GM18867 (cell line): Measurements from ENCODE around the gene BNIP5.
"Not testable (repeated sequence)": the region's sequence is repeated elsewhere in the genome, so short reads cannot be mapped to it uniquely, and the experiment has no call there.

Experiments
- ATAC-seq: cut with Tn5 transposase; IDR thresholded peaks from one replicate; pipeline ENCODE4 v1.9.1; 2021; ENCODE audit warnings: mild to moderate bottlenecking, moderate library complexity; ENCODE audit not compliant: unreplicated experiment

BNIP5 gene

DNA sequence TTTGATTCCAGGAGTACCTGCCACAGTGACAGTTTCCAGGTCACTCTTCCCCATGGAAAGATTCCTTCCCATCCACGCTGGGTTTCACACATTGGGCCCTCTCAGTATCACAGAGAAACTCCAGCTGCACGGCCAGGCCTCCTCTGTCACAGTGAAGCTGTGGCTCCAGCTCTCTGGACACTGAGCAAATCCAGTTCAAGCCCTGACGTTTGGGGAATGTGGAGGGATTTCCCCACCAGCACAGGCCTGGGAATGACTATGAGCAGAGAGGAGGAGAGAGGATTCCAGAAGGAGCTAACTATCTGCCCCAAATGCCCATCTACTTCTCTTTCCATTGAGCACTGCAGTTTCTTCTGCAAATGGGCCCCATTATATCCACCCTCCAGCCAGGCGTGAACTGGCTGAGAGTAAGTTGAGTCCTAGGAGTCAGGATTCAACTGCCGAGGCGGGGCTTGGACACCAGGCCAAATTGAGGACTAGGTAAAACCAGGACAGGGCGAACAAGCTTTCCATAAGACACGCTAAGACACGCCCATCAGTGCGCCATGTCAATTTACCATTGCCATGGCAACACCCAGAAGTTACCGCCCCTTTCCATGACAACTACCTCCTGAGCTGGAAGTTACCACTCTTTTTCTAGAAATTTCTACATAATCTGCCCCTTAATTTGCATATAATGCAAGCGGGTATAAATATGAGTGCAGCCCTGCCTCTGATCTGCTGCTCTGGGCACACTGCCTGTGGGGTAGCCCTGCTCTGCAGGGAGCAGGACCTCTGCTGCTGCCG, 9.2 kb upstream of the BNIP5 start:
- no peak for ATAC-seq

DNA sequence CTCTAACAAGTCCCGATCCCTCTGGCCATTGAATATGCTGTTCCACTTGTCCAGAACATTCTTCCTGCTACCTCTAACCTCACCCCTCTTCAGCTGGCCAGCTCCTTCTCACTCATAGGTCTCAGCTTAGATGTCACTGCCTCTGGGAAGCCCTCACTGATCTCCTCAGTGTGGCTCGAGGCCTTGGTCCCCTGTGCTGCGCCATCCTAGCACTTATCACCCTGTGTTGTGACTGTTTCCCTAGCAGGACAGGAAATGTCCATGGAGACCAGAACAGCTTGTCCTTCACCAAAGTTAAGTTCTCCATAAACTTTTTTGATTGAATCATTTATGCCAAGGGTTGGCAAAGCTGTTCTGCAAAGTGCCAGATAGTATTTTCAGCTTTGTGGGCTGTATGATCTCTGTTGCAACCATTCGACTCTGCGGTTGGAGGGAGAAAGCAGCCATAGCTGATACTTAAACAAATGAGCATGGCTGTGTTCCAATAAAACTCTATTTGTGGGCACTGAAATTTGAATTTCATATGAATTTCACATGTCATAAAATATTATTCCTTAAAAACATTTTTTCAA, 6.5 kb upstream of the BNIP5 start:
- no peak for ATAC-seq

DNA sequence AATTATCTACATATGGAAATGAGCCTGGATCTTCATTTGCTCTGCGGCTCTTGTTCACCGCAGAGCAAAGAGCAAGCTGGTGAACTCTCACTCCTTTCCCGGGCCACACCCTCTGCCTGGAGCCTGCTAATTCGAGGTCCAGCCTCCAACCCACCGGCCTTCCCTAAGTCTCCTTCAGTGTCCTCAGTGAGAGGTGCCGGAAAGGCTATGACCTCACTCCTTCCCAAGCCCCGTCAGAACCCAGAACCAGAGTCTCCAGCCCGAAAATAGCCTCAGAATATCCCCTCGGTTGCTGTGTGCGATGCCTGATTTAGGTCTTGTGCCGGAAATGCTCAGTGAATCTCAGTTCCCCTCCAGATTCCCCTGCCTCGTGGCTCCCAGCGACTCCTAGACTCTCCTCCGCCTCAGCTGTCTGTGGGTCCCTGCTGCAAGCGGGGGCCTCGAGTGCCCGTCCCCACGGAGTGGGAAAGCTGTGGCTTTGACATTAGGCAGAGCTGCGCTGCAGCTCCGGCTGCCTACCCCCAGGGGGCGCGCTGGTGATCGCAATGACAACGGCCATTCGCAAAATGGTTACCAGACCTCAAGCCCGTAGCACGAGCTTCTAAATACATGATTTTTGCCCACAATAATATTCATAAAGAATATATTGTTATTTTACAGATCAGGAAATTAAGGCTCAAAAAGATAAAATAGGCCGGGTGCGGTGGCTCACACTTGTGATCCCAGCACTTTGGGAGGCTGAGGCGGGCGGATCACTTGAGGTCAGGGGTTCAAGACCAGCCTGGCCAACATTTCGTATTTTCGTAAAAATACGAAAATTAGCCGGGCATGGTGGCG, 4.1 kb upstream of the BNIP5 start:
- no peak for ATAC-seq

DNA sequence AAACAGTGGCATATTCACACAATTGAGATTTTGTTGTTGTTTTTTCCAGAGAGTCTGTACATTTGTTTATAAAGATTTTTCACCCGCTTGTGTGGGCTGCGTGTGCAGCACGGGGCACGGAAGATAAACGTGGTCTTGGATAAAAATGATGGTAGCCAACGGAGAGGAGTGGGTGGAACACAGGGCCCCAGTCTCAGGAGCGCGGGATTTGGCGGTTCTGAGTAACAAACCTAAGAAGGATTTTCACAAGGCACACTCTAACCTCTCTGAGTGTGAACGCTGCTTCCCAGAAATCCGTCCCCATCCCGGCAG, 3.6 kb upstream of the BNIP5 start:
- no peak for ATAC-seq

DNA sequence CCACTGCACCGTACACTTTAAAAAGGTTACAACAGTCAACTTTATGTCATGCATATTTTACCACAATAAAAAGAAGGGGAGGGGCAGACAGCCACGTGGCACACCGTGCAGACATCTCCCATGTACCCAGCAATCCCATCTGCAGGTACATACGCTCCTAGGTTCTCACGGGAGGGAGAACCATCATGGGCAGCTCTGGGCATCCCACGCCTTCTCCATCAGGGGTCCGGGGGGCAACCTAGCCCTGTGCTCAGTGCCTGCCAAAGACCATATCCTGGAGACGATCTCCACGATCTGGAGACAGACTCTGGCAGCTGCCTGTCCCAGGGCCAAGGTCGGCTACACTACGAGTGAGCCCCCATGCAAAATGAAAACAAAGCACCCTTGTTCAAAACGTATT, 2.5 kb upstream of the BNIP5 start:
- no peak for ATAC-seq

DNA sequence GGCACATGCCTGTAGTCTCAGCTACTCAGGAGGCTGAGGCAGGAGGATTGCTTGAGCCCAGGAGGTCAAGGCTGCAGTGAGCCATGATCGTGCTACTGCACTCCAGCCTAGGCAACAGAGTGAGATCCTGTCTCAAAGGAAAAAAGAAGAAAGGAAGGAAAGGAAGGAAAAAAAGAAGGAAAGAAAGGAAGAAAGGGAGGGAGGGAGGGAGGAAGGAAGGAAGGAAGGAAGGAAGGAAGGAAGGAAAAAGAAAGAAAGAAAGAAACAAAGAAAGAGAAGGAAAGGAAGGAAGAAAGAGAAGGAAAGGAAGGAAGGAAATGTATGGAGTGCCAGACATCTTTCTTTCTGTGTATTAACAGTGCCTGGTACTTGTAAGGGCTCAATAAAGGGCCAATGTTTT, 1.5 kb upstream of the BNIP5 start:
- ATAC-seq = not testable (repeated sequence)

DNA sequence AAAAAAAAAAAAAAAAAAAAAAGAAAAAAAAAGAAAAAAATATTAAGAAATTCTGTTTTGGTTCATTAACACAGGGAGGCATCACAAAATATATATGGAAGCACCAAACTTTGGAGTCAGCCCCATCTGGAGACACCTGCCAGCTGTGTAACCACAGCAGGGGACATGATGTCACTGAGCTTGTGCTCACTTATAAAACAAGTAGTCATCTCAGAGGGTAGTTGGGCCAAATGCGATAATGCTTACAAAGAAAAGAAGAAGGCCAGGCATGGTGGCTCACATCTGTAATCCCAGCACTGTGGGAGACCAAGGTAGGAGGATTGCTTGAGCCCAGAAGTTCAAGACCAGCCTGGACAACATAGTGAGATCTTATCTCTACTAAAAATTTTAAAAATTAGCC, 1.1 kb upstream of the BNIP5 start:
- ATAC-seq = no peak

DNA sequence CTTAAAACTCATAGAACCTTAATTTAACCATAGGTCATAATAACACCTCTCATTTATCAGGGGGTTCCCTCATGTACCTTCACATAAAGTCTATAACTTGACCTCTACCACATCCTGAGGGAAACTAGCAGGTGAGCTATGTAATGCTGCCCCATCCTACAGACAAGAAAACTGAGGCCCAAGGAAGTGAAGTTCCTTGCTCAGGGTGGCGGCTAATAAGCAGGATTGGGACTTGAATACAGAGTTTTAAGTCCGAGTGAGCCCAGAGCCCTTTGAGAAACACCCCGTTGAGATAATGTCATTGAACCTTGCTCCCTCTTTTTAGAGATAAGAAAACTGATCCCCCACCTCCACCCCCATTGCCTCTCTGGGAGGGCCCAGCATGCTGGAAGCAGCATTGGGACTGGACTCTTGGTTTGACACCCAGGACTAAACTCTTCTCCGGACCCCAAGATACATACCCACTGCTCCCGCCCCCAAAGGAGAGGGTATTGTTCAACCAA, 429 bp downstream of the BNIP5 start:
- no peak for ATAC-seq

DNA sequence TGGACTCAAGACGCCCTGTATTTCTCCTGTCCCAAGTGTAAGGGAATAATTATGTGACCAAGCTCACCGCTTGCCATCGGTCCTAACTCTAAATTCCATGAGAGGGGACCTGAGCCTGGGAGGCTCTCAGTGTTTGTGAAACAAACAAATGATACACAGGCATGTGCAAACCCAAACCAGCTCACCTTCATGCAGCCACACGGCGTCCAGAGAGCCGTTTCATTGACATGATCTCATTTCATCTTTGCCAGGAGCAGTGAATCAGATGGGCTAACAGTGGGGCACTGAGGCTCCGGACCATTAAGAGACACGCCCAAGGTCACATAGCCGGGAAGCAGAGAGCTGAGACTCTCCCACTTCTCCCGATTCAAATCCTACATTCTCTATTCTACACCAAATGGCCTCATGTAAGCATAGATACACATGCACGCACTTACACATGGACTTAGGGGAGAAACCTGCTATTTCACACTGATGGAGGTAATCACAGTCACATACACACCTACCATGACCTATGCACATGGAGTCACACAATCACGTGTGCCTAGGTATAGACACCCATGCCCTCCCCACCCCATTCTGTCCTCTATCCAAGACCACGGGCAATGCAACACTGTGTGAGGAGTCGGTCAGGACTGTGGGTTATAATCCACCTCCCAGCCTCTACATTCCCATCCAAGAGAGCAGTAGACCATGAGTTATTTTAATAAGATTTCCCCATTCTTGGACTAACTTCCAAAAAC, 1.1 kb downstream of the BNIP5 start:
- no peak for ATAC-seq

DNA sequence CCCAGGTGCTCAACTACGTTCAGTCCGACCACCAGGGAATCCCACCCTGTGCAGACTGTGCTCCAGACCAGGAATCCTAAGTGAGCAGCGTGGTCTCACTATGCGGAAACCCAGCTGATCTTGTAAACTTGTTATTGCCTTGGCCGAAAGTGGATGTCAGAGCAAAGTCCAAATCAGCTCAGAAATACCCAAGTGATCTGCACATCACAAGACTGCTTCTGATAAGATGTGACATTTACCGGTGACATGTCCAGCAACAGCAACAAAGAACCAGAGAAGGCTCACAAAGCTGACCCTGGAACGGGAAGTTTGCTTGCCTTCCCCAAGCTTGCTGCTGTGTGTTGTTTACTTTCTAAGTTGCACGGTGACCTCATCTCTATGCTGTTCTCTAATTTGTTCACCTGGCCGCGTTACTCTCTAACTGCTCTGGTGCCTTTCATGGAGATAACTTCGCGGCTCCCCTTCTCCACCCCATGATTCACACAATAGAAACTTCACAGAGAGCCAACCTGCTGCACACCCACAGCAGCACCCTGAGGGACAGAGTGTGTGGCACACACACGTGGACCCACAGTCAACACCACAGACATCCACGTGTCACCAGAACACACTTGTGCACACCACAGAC, 1.7 kb downstream of the BNIP5 start:
- no peak for ATAC-seq

DNA sequence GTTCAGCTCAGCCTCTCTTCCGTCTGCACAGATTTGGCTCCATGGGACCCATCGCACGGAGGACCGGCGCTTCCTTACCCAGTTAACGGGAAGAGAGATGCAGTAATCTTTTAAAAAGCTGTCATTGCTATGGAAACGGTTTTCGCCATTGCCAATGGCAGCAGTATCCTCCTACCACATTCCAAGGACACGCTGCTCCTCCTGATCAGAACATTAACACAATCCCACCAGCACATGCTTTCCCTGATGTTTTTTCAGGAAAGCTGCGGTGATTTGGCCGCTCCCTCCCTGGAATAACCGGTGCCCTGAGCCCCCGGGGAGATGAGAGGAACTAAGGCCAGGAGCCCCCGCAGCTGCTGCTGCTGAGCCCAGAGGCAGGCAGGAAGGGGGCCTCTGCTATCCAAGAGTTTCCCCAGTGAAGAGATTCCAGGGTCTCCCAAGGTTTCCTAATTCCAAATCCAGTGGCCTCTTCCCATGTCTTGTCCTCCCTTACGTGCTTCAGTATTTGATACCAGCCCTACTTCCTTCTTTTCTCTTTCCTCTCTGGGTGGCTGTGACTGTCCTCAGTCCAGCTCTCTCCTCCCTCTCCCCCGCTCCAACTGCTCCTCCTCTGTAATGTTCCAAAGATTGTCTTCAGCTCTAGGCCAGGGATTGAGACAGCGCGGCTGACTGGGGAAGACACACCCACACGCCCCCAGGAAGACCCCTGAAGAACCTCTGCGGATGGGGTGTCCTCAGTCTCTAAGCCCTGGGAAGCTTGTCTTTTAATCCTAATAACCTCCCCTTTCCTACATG, 2.6 kb downstream of the BNIP5 start:
- ATAC-seq = no peak

DNA sequence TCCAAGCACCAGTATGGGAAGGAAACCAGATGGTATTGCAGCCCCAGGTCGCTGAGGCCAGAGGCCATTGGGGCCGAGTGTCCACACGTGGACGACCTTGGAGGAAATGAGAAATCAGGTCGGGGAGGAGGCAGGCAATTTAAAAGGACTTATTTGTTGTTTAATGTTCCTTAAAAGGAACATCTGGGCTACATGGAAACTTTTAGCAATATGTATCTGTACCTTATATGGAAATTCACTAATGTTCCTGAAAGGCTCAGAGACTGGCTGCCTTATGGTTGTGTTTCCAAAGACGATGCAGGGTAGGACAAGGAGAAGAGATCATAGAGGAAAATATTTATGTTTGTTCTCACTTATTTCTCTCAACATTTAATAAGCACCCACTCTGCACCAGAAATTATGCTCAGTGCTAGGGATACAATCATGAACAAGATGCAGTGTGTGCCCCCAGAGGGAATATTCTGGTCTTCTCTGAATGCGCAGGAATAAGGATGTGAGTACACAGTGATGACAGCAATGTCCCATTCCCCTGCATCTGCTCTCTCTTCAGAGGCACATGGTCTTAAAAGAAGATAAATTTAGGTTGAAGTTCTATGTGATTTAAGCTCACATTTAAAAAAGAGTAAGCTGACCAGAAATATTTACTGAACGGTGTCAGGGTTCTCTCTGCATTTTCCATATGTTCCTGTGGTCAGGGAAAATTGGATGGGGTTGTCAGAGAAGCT, 3.4 kb downstream of the BNIP5 start:
- no peak for ATAC-seq

DNA sequence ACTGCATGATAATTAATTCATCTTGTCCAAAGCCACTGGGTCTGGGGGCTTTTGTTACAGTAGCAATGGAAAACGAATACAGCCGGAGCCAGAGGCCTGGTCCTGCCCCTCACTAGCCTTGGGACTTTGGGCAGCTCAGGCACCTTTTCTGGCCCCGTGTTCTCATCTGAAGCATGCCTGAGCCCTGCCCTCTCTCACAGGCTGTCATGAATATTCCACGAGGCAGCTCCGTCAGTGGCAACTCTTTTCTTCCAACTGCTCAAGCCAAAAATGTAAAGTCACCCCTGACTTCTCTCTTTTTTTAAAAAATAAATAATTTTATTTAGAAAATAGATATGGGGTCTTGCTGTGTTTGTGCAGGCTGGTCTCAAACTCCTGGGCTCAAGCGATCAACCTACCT, 5.3 kb downstream of the BNIP5 start:
- ATAC-seq = no peak

DNA sequence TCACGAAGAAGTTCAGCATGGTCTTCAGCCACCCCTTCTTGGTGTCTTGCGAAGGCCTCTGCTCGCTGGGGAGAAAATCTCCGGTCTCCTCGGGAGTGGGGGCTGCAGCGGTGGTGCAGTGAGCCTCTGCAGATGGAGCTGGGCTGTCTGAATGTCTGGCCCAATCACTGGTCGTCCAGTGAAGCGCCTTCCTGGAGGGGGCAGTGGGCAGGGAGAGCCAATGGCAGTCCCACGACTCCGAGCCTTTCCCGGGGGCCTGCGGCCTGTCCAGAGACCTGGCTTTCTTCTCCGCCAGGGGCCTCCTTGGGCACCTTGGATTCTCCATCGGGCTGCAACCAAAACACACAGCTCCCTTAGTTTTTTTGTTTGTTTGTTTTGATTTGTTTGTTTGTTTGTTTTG, 6.3 kb downstream of the BNIP5 start:
- ATAC-seq = no peak

DNA sequence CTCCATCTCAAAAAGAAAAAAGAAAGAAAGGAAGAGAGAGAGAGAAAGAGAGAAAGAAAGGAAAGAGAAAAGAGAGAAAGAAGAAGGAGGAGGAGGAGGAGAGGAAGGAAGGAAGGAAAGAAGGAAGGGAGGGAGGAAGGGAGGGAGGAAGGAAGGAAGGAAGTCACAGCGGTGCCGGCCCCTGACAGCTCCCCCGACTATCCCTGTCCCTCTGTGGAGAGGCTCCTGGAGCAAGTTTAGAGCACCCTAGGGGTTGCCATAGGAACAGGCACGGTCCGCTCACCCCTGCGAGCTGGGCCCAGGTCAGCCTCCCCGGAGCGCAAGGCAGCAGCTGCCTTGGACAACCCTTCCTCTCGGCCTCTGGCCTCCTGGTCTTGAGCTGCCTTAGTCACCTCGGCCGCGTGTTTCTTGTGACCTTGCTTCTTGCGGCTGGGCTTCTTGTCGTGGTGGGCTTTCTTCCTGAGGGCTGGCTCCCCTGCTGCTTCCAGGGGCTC, 6.8 kb downstream of the BNIP5 start:
- no peak for ATAC-seq

DNA sequence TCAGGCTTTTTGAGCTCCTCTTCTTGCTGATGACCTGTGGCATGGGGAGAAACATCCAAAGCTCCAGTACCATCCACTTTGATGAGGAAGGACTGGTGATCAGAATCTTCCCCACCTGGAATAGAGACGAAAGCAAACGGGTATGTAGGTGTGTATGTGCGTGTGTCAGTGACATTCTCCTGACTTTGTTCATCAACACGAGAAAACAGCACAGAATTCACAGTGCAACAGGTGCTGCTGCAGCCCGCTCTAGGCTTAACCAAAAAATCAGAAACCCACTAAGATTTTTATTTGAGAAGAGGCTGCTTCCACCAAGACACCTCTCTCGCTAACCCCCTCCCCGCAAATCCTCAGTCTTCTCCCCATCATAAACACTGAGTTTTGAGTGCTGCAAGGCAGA, 8.1 kb downstream of the BNIP5 start:
- ATAC-seq = no peak

DNA sequence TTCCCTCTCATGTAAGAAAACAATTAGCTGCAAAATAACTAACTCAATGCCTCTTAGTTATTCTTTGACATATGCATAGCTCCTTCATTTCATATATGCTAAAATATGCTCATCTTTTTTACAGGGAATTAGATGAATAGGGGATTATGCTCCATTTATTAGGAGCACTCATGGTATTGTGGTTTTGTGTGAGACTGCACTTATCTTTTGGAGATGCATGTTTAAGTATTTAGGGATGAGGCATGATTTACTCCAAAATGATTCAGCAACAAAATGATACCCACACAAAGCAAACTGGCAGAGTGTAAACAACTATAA, 8.8 kb downstream of the BNIP5 start:
- ATAC-seq = no peak

DNA sequence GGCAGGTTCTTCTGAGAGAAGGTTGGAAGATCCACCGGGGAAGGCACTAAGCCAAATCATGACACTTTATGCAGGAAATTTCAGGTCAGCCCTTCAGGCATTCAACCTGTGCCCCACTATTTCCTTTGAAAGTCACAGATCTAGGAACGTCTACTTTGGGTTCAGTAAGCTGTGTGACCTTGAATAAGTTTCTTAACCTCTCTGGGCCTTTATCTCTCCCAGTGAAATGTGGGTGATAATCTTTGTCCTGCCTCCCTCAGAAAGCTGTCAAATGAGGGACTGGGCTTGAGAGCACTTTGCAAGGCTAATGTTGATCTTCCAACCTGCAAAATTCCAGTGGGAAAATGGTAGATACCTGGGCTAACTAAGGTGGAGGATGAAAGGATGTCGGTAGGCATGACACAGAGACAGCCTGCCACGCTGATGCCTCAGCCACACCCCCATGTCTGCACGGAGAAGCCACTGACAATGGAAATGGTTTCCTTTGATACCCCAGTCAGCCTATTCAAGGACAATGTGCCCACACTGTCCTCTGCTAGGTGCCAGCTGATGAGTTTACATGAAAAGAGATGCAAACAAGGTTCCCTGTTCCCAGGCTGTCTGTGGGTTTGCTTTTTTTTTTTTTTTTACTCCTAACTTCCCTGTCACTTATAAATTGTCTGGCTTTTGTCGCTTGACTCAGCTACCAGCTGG, 9.3 kb downstream of the BNIP5 start:
- ATAC-seq = no peak
